HG02938 (cell line): ENCODE results near the gene CTAG1B.
"Not testable (repeated sequence)": the region's sequence is repeated elsewhere in the genome, so short reads cannot be mapped to it uniquely, and the experiment has no call there.

Experiments used
- ATAC-seq: cut with Tn5 transposase; IDR thresholded peaks from one replicate; pipeline ENCODE4 v1.9.1; 2021; ENCODE audit warnings: mild to moderate bottlenecking, moderate library complexity; ENCODE audit not compliant: unreplicated experiment

CTAG1B gene

DNA sequence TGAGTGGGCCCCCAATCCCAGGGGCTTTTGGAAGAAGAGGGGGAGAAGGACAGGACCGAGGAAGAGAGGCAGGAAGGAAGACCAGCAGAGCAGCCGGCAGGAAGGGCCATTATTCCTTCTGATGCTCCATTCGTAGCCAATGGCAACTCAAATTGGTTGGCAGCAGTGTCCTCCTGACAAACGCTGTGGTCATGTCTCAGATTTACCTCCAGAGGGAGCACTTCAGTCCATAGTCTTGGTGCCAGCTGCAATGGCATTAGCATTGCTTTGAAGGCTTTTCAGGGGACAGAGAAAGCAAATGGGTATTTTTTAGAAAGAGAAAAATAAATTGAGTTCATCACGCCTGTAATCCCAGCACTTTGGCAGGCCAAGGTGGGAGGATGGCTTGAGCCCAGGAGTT is 9.9 kb upstream of the CTAG1B start:
- ATAC-seq = not testable (repeated sequence)

GRCh38 chrX:154620767-154621414 is 1.8 kb upstream of the CTAG1B start:
- ATAC-seq = not testable (repeated sequence)

DNA sequence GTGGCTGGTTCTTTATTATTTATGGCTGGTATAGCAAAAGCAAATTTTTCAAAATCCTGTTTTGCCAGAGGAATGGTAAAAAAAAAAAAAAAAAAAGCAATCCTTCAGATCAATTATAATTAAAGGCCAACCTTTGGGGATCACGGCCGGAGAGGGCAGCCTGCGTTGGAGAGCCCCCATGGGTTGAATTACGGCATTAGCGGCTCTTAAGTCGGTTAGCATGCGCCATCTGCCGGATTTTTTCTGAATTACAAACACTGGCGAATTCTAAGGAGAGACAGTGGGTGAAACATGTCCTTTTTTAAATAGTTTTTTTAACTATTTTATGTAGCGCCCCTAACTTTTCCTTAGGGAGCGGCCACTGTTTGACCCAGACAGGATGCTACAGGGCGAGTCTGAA is 5.5 kb downstream of the CTAG1B start:
- not testable (repeated sequence) for ATAC-seq

GRCh38 chrX:154611146-154611545 is 7.9 kb downstream of the CTAG1B start:
- not testable (repeated sequence) for ATAC-seq

DNA sequence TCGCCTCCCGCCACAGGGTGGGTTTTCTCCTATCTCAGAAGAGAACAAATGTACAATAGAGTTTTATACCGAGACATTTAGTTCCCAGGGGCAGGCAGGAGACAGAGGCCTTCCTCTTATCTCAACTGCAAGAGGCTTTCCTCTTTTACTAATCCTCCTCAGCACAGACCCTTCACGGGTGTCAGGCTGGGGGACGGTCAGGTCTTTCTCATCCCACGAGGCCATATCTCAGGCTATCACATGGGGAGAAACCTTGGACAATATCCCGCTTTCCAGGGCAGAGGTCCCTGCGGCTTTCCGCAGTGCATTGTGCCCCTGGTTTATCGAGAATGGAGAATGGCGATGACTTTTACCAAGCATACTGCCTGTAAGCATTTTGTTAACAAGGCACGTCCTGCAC is 10.3 kb downstream of the CTAG1B start:
- not testable (repeated sequence) for ATAC-seq

GRCh38 chrX:154607976-154608375 is 11.1 kb downstream of the CTAG1B start:
- not testable (repeated sequence) for ATAC-seq

DNA sequence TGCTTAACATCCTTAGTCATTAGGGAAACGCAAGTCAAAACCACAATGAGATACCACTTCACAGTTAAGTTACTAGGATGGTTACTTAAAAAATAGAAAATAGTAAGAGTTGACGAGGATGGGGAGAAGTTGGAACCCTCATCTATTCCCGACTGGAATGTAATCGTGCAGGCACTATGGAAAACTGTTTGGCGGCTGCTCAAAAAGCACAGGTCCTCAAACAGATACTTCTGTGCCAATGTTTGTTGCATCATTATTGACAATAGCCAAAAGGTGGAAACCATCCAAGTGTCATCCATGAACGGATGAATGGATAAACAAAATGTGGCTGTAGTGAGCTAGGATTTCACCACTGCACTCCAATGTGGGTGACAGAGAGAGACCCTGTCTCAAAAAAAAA is 11.7 kb downstream of the CTAG1B start:
- ATAC-seq = no peak

- no peak for ATAC-seq
Measured at GRCh38 chrX:154605566-154605965, 13.5 kb downstream of the CTAG1B start.

DNA sequence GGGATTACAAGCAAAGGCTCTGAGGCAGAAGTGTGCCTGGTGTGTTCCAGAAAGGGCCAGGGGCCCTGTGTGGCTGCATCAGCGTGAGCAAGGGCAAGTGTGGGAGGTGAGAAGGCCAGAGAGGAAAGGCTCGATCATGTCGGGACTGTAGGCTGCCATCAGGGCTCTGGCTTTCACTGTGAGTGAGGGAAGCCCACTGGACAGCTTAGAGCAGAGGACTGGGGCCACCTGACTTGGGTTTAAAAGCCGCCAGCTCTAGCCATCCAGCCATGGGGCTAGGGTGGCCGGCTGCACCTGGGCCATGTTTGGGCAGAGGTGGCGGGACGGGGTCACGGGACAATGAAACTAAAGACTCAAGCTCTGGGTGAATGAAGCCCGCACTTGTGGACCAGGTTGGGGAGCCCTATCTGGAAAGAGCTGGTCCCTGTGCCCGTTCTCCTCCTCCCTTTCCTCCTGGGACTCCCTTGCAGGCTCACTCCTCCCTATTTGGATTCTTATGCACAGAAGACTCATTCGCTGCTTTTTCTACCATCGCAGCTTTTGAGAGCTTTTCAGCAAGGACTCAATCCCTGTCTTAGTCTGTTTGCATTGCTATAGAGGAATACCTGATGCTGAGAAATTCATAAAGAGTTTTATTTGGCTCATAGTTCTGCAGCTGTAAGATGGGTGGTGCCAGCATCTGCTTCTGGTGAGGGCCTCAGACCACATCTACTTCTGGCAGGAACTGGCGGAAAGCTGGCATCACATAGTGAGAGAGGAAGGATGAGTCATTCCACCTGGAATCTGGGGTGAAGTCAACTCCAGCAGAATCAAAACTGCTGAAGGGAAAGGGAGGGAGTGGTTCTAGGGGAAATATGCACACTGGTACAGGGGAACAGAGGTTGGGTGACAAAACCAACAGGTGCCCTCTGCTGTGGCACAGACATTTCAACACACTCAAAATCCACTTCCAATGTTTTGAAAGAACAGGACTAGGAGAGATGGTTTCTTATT is 15.3 kb downstream of the CTAG1B start:
- ATAC-seq = no peak

GRCh38 chrX:154602766-154603437 is 16.2 kb downstream of the CTAG1B start:
- no peak for ATAC-seq

DNA sequence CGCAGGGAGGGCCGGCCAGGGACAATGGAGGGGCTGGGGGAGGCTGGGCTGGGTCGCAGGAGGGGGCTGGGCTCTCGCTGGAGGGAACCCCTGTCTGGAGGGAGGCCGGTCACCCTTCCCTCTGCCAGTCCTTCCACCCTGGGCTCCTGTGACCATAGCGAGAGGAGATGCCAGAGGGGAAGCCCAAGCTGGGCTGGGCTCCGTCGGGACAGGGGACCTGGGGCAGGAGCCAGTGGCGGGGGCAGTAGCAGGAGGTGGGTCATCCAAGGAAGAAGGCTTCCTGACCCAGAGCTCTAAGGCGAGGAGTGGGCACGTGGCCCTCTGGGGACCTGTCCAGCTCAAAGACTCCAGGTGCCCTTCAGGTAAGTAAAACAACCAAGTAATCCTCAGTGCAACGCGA is 16.9 kb downstream of the CTAG1B start:
- no peak for ATAC-seq

DNA sequence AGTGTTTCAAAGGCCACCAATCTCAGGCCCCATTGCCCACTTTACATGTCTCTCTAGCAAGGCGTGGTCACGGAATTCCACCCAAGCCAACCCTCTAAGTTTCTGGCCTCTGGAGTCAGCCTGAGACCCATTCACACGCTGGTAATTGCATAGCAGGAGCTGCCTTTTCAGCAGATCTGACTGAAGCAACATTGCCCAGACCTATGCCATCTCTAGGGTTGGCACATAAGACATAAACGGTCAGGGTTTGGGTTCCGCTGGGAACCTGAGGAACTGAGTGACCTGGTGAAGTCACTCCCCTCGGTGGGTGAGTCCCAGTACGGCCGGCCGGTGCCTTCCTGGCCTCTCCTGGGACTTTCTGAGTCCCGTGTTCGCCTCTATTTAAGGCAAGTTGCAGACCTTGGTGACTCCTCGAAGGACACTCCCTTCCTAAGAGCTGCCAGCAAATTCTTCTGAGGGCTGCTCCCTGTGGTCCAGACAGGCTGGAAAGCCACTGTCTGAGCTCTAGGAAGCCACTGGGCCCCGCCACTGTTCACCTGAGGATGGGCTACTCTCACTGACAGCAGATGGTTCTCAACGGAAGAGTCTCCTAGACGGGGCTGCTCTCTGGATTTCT is 18.2 kb downstream of the CTAG1B start:
- ATAC-seq = no peak

- no peak for ATAC-seq
Measured at GRCh38 chrX:154599531-154599930, 19.6 kb downstream of the CTAG1B start.

DNA sequence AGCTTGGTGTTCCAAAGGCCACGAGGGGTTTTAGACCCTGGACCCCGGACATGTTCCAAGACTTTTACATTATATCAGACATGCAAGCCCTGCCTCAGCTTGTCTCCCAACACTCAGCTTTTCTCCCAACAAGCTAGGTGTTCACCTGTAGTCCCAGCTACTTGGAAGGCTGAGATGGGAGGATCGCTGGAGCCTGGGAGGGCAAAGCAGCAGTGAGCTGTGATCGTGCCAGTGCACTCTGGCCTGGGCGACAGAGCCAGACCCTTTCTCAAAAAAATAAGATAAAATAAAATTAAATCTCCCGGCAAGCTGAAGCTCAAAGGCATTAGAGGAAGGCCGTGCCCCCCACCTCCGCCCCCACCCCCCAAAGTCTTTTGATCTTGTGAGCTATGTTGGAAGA is 20.4 kb downstream of the CTAG1B start:
- no peak for ATAC-seq

- ATAC-seq = no peak
Measured at GRCh38 chrX:154597221-154597620, 21.9 kb downstream of the CTAG1B start.

- no peak for ATAC-seq
Measured at GRCh38 chrX:154596290-154596929, 22.7 kb downstream of the CTAG1B start.

GRCh38 chrX:154595559-154596249 is 23.4 kb downstream of the CTAG1B start:
- no peak for ATAC-seq

- no peak for ATAC-seq
Measured at GRCh38 chrX:154594491-154594890, 24.6 kb downstream of the CTAG1B start.

GRCh38 chrX:154593201-154593600 is 25.9 kb downstream of the CTAG1B start:
- no peak for ATAC-seq

DNA sequence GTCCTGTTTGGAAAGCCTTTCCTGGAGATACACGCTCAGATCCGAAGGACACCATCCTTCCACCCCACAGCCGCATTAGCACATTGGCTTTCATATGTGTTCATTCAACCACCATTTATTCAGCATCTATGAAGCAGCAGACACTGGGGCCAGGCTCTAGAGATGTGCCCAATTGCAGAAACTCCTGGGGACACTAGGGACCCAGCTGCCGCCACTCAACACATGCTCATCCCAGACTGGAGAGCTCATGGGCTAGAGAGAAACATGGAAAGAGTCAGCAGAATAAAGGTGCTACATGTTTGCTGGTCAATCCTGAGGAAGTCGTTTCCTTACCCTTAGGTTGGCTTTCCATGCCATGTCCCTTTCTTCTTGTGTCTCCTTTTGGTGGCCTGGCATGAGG is 26.6 kb downstream of the CTAG1B start:
- no peak for ATAC-seq
